ENCODE measurements around the gene PTPRR.
A peak's percentile ranks its signal among the peaks of the same experiment; 100 is the strongest.

Gene PTPRR

DNA sequence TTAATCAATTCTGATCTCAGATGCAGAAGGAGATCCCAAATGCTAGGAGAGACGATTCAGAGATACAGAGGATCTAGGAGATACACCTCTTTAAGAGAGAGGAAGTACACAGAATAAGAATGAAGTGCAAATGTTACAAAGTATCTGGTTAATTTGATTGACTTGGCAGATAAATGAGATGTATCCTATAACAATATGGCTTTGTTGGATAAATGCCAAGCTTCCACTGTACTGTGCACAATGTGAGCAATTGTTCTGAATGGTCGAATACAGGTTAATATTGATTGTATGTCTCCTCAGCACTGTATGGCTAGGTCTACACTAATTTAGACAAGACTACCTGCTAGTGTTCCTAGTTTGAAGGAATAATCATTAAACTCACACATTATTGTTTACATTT, 163.7 kb downstream of the PTPRR start:
- TF ChIP-seq, protein P1, sequence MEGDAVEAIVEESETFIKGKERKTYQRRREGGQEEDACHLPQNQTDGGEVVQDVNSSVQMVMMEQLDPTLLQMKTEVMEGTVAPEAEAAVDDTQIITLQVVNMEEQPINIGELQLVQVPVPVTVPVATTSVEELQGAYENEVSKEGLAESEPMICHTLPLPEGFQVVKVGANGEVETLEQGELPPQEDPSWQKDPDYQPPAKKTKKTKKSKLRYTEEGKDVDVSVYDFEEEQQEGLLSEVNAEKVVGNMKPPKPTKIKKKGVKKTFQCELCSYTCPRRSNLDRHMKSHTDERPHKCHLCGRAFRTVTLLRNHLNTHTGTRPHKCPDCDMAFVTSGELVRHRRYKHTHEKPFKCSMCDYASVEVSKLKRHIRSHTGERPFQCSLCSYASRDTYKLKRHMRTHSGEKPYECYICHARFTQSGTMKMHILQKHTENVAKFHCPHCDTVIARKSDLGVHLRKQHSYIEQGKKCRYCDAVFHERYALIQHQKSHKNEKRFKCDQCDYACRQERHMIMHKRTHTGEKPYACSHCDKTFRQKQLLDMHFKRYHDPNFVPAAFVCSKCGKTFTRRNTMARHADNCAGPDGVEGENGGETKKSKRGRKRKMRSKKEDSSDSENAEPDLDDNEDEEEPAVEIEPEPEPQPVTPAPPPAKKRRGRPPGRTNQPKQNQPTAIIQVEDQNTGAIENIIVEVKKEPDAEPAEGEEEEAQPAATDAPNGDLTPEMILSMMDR (conservative IDR thresholded peaks at IDR 0.05; ENCODE audit: control insufficient read depth, insufficient read depth, low read depth, low read length), result no peak
- H3K4me3 ChIP-seq (ENCODE audit: control insufficient read depth, low read depth, low read length), result no peak overlapping the region
- no peak for DNase-seq (ENCODE audit: low read depth)

DNA sequence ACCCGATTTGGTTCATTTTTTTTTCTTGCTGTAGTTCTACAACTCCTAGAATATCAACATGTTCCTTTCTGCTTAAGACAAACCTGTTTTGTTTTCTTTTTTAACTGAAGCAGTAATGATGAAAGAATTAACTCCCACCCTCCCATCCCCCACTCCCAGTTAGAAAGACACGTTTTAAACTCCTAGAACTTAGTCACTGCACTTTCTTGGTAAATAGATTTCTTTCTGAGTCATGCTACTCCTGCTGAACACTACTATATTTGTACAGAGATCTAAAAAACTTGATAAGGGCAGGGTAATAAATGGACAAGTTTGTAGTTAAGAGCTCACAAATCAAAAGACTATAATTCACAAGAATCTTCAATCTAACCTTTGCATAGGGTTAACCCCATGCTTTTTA, 164.4 kb downstream of the PTPRR start:
- H3K4me3 ChIP-seq (ENCODE audit: control insufficient read depth, low read depth, low read length), result no peak overlapping the region
- DNase-seq (ENCODE audit: low read depth), result peak; percentile 74
- TF ChIP-seq, protein P1 (conservative IDR thresholded peaks at IDR 0.05; ENCODE audit: control insufficient read depth, insufficient read depth, low read depth, low read length), result no peak

DNA sequence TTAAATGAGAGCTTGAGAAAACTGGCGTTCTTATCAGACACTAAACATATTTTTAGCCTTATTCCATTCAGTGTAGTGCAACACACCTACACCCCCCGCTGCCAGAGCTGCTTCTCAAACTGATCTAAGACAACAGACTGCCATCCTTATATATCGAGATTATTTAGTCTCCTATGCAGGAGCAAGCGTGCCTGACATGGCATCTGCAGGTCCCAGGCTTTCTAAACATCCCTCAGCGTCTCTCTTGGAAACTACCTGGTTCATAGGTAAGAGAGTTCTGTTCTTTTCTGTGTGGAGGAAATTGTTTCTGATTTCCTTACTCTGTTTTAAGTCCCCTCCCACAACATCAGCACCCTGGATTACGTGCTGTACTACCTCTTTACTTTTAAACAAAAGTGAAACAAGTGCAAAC, 166.2 kb downstream of the PTPRR start:
- TF ChIP-seq, protein P1 (conservative IDR thresholded peaks at IDR 0.05; ENCODE audit: control insufficient read depth, insufficient read depth, low read depth, low read length), result no peak
- no peak overlapping the region for H3K4me3 ChIP-seq (ENCODE audit: control insufficient read depth, low read depth, low read length)
- no peak for DNase-seq (ENCODE audit: low read depth)

DNA sequence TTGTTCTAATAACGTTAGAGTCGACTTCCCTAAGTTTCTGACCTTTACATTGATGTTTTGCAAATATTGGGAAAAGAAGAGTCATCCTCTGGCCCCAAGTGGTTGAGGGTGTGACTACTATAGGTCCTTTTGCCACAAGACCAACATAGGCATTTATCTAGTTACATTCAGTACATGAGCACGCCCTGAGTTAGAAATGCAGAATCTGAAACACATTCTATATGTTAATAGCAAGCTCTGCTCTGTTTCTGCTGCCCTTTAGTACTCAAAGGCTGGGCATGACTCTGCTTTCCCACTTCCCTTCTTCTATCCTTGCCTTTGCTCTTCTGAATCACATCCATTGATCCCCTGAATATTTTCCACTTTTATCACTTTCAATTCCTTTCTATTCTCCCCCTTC, 168.2 kb downstream of the PTPRR start:
- DNase-seq (ENCODE audit: low read depth), result no peak
- TF ChIP-seq, protein P1 (conservative IDR thresholded peaks at IDR 0.05; ENCODE audit: control insufficient read depth, insufficient read depth, low read depth, low read length), result no peak

DNA sequence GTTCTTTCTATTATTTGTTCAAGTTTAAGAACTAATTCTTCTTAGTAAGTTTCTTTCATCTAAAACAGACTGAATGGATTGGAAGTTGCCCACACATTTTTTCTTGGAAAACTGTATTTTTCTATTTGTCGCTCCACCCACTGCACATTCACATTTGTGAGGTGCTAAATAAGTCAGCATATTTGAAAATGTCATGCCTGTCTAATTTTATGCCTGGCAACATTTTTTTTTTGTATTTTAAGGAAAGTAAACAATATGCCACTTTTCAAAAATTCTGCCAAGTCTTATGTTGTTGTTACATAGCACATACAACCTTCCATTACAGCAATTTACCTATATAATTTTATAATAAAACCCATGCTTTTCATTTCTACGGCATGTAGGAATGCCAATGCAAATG, 170.6 kb downstream of the PTPRR start:
- TF ChIP-seq, protein P1 (conservative IDR thresholded peaks at IDR 0.05; ENCODE audit: control insufficient read depth, insufficient read depth, low read depth, low read length), result no peak
- H3K4me3 ChIP-seq (ENCODE audit: control insufficient read depth, low read depth, low read length), result no peak overlapping the region
- no peak for DNase-seq (ENCODE audit: low read depth)

More for the DNA sequence above, 168.2 kb downstream of the PTPRR start:
- no peak overlapping the region for H3K4me3 ChIP-seq (ENCODE audit: control insufficient read depth, low read depth, low read length)

DNA sequence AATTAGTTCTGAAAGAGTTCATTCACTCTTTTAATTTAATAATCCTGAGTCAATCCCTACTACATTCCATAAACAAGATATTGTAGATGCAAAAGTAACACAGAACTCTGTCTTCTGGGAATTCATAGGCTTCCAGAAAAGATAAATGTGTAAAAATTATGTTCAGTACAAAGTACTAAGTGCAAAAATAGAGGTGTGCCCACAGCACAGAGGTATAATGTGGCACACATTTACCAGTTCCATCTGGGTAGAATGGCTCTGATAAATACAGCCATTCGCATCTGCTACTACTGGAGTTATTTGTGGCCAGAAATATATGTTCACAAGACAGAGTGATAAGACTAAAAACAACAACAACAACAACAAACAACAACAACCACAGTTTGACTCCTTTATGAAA, 171.7 kb downstream of the PTPRR start:
- H3K4me3 ChIP-seq (ENCODE audit: control insufficient read depth, low read depth, low read length), result no peak overlapping the region
- DNase-seq (ENCODE audit: low read depth), result no peak
- TF ChIP-seq, protein P1 (conservative IDR thresholded peaks at IDR 0.05; ENCODE audit: control insufficient read depth, insufficient read depth, low read depth, low read length), result no peak

Data from fibroblast of mammary gland (primary cell).